ENCODE results near the gene CUEDC1.

The CUEDC1 gene

DNA sequence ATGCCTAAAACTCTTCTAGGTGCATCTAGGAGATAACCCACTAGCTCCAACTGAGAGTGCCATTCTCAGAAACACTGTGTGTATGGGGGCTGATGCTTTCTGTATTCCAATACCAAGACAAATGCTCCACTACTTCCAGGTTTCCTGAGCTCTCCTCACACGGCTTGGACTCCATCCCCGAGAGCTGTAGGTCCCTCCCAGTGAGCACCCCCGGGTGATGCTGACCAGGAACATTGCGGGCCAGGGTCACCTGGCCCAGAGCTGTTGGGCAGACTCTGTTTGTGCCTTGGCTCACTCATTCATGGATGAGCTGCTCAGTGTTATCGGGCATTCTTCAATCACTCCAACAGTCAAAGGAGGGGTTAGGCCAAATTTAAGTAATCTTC is 7.0 kb downstream of the CUEDC1 start:
- peak overlapping the region; percentile 32; the same call in 1 of the 2 replicates for H3K27ac ChIP-seq
- peaks cover 4% of the 10 kb centered on the region for H3K27me3 ChIP-seq
- no peaks in the 10 kb centered on the region for H3K36me3 ChIP-seq
- peak overlapping the region; percentile 88 for H3K4me2 ChIP-seq
- peaks cover 87% of the 10 kb centered on the region for H3K4me1 ChIP-seq
- H3K9ac ChIP-seq = peak overlapping the region; percentile 21; the same call in 1 of the 2 replicates
- H4K20me1 ChIP-seq = no peaks in the 10 kb centered on the region
- no peaks in the 10 kb centered on the region for H3K9me3 ChIP-seq
- no peak for TF ChIP-seq Cebpa-rat (IDR thresholded peaks at IDR 0.05)
- no peak overlapping the region for H3K4me3 ChIP-seq

DNA sequence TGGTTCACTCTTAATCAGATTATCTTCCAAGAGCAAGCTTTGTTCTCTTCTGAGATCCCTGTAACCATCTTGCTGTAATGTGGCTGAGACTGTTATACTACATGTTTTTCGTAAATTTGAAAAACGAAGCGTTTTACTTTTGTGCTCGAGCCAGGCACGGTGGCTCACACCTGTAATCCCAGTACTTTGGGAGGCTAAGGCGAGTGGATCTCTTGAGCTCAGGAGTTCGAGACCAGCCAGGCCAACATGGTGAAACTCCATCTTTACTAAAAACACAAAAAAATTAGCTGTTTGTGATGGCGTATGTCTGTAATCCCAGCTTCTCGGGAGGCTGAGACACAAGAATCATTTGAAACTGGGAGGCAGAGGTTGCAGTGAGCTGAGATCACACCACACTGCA is 7.8 kb downstream of the CUEDC1 start:
- TF ChIP-seq Cebpa-rat (IDR thresholded peaks at IDR 0.05) = no peak
- Histone ChIP-seq H3K9me3 (no peaks in the 10 kb centered on the region), H4K20me1 (no peaks in the 10 kb centered on the region), H3K27ac (0 out of 2 replicates have a peak overlapping the region, but pooled peaks have one; percentile 36), H3K36me3 (no peaks in the 10 kb centered on the region), H3K4me1 (peaks cover 95% of the 10 kb centered on the region), H3K4me3 (peak overlapping the region; percentile 55; the same call in 1 of the 2 replicates), H3K9ac (peak overlapping the region; percentile 36; the same call in 1 of the 2 replicates), H3K4me2 (peak overlapping the region; percentile 88), H3K27me3 (no peaks in the 10 kb centered on the region)

DNA sequence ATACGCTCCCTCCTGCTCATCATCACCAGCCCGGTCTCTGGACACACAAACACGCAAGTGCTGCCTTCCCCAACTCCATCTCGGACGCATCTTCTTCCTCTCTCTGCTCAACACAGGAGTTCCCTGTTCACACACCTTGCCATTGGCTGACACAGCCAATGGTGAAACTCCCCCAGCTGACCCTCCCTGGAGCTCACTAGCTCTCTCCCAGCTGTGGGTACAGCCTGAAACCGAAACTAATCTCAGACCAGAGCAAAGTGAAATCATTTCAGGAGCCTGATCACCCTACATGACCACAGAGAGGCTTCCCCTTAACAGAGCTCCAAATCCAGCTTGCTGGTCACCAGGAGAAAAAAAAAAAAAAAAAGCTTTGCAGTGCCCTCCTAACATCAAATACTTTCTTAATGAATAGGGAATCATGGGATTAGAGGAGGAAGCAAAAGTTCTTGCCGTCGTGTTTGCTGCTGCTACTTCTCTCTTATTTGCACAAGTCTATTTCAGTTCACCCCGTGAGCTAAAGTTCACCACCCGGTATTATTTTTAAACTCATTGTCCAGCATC is 8.3 kb downstream of the CUEDC1 start:
- no peak for TF ChIP-seq Cebpa-rat (IDR thresholded peaks at IDR 0.05)
- Histone ChIP-seq H3K4me1 (peaks cover 98% of the 10 kb centered on the region), H3K27me3 (no peaks in the 10 kb centered on the region), H3K27ac (peak overlapping the region; percentile 36; the same call in 1 of the 2 replicates), H3K4me2 (peak overlapping the region; percentile 88), H3K36me3 (no peaks in the 10 kb centered on the region), H4K20me1 (no peaks in the 10 kb centered on the region), H3K4me3 (peak overlapping the region; percentile 55), H3K9ac (peak overlapping the region; percentile 36; the same call in 1 of the 2 replicates), H3K9me3 (no peaks in the 10 kb centered on the region)

DNA sequence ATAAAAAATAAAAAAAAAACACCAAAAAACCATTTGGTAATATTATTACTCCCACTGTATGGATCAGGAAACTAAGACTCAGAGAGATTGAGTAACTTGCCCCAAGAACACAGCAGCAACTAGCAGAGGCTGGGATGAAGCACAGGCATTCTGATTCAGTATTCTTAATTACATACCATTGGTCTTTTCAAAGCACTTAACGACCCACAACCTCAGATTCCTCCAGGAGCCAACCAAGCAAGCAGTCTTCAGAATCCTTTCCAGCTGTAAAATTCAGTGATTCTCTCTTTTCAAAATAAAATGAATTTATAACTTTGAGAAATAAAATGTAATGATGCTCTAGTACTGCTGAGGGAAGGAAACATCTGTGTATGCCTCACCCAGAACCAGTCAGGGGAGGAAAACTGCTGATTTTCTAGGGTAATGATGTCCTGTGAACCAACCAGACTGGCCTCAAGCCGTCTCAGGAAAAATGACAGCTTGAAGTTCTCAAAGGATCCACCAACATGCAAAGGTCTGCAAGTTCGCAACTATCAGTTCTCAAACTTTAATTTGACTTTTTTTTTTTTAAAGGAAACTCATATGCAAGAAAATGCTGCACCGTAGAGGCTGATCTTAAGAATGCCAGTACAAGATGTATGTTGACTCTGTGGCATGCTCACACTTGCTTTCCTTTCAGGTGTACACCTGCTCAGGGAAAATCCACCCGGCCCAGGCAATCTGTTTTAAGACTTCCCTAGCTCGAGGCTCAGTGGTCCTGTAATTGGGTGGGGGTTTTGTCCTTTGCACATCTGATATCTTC is 9.0 kb downstream of the CUEDC1 start:
- H3K27ac ChIP-seq = peak overlapping the region; percentile 36; the same call in 1 of the 2 replicates
- H3K36me3 ChIP-seq = no peaks in the 10 kb centered on the region
- H4K20me1 ChIP-seq = no peaks in the 10 kb centered on the region
- no peaks in the 10 kb centered on the region for H3K27me3 ChIP-seq
- H3K9ac ChIP-seq = peak overlapping the region; percentile 36; the same call in 1 of the 2 replicates
- peak overlapping the region; percentile 55 for H3K4me3 ChIP-seq
- H3K4me1 ChIP-seq = peaks cover 98% of the 10 kb centered on the region
- no peak for TF ChIP-seq Cebpa-rat (IDR thresholded peaks at IDR 0.05)
- H3K9me3 ChIP-seq = no peaks in the 10 kb centered on the region
- peak overlapping the region; percentile 88 for H3K4me2 ChIP-seq

DNA sequence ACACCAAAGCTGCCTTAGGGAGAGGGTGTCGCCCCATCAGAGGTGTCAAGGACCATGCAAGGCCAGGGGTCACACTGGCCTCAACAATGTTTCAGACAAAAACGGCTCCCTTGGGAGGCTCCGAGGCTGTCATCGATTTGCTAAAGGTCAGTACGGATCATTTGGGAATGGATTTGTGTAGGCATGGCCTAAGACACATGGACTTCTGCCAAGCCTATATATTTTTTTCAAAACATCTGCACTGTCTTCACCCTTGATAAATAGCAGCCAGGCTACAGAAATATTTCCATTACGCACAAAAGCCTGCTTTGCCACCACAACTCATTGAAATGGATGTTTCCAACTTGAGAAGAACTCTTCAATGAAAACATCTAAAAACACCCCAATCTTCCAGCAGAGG is 10.3 kb downstream of the CUEDC1 start:
- Histone ChIP-seq H3K36me3 (no peaks in the 10 kb centered on the region), H3K27ac (no peak overlapping the region), H3K9ac (no peak overlapping the region), H4K20me1 (no peaks in the 10 kb centered on the region), H3K4me1 (peaks cover 98% of the 10 kb centered on the region), H3K4me3 (no peak overlapping the region), H3K27me3 (no peaks in the 10 kb centered on the region), H3K4me2 (peak overlapping the region; percentile 88; the same call in 1 of the 2 replicates), H3K9me3 (no peaks in the 10 kb centered on the region)
- no peak for TF ChIP-seq Cebpa-rat (IDR thresholded peaks at IDR 0.05)

DNA sequence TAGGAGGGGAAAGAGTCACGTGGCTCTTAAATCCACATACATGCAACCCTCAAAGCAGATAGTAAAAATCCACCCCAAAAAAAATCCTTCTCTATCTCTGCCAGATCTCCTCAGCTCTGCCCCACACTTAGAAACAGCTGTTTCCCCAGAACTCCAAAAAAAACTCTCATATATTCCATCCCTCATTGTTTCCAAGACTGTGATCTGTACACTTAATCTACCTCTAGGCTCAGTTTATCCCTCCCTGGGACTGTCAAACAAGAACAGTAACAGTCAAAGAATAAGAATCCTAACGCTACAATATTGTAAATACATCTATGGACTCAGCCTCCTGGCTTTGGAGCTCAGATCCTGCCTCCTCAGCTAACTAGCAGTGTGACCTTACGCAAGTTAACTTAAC is 11.6 kb downstream of the CUEDC1 start:
- Histone ChIP-seq H3K4me2 (peak overlapping the region; percentile 95), H3K36me3 (no peaks in the 10 kb centered on the region), H3K4me1 (peaks cover 96% of the 10 kb centered on the region), H3K27me3 (no peaks in the 10 kb centered on the region), H4K20me1 (no peaks in the 10 kb centered on the region), H3K9ac (no peak overlapping the region), H3K9me3 (no peaks in the 10 kb centered on the region), H3K4me3 (no peak overlapping the region), H3K27ac (no peak overlapping the region)
- TF ChIP-seq Cebpa-rat (IDR thresholded peaks at IDR 0.05) = no peak

DNA sequence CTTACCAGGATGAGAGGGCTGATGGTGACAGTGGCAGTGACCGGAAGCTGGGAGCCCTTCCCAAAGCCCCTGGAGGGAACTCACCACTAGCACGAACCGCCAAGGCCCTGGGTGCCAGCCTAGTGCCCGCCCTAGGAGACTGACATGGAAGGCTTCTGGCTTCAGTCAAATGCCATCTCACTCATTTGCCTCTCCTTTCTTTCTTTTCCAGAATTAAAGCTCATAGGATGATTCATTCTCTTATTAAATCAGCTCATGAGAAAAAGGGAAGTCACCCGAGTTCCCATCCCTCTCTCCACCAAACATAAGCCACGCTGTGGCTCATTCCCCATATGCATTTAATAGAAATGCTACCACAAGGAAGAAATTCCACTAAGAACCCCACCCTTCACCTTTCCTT is 12.1 kb downstream of the CUEDC1 start:
- no peaks in the 10 kb centered on the region for H4K20me1 ChIP-seq
- no peak for TF ChIP-seq Cebpa-rat (IDR thresholded peaks at IDR 0.05)
- H3K27ac ChIP-seq = peak overlapping the region; percentile 32; the same call in 1 of the 2 replicates
- no peaks in the 10 kb centered on the region for H3K36me3 ChIP-seq
- H3K9me3 ChIP-seq = no peaks in the 10 kb centered on the region
- peaks cover 96% of the 10 kb centered on the region for H3K4me1 ChIP-seq
- H3K4me2 ChIP-seq = peak overlapping the region; percentile 95
- H3K4me3 ChIP-seq = no peak overlapping the region
- no peaks in the 10 kb centered on the region for H3K27me3 ChIP-seq
- no peak overlapping the region for H3K9ac ChIP-seq

DNA sequence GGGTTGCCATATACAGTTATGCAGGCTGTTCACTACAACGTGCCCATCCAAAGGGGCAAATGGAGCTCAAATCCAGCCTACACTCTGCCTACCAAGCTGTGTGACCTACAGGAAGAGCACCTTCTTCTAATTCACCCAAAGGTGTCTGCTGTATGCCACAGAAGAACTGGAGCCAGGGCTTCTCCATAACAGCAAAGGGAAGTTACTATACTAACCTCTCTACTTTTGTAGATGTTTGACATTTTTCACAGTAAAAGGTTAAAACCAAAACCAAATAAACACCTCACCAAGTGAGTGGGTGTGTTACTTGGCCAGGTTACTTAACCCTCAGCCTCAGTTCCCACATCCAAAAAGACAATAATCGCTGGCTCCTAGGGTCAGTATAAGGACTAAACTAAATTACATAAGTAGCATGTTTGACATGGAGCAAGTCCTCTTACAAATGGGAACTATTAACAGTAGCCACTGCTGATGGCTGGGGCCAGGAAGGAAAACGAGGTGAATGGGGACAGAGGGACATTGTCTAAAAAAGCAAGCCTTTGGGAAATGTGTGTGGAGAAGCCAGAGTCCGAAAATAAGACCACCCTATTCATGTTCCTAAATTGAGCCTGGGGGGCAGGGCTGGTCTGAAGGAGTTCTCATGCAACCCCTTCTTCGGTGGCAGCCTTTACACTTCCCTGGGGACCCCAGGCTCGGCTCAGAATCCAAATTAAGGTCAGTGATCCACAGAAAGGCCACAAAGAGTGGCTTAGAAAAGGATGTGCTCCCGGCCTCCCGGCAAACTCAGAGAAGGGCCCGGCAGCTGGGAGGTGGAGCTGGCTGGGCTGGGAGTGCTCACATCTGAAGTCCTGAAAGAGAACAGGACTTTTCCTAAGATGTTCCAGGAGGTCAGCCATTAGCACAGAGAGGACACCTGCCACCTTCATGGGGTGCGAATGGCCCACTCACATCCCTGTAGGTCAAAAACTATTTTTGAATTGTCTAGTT is 13.5 kb downstream of the CUEDC1 start:
- H3K27me3 ChIP-seq = no peaks in the 10 kb centered on the region
- H3K4me1 ChIP-seq = peaks cover 95% of the 10 kb centered on the region
- H3K9me3 ChIP-seq = no peaks in the 10 kb centered on the region

DNA sequence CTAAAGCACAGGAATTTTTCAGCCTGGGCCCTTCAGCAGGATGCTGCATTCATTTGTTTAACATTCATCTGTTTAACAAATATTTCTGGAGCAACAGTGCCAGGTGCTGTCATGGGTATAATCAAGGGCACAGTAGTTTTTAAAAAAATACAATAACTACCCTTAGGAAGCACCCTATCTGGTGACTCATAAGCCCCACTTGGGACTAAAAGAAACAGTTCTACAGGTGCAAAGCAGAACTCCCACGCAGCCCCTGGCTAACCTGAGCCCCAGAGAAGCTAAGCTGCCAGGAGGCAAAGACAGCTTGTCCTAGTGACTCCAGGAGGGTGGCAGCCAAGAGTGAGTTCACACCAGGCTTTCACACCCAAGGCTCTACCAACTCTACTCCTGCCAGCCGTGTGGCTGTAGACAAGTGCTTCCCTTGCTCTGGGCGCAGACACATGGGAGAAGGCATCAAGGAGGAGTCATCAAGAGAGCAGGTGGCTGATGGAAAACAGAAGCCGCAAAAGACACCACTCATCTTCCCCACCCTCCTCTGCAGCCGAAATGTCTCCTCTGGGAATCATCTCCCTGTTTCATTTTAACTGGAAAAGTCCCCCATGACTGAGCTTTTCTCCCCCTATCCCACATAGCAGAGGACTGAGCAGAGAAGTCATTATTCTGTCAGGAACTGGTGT is 14.4 kb downstream of the CUEDC1 start:
- Histone ChIP-seq H3K27ac (peak overlapping the region; percentile 86), H3K4me3 (peak overlapping the region; percentile 41; the same call in 1 of the 2 replicates), H3K9me3 (no peaks in the 10 kb centered on the region), H3K9ac (peak overlapping the region; percentile 59; the same call in 1 of the 2 replicates), H3K4me2 (peak overlapping the region; percentile 95), H3K36me3 (no peaks in the 10 kb centered on the region), H3K27me3 (no peaks in the 10 kb centered on the region), H3K4me1 (peaks cover 94% of the 10 kb centered on the region), H4K20me1 (no peaks in the 10 kb centered on the region)
- TF ChIP-seq Cebpa-rat (IDR thresholded peaks at IDR 0.05) = no peak

More for the DNA sequence above, 13.5 kb downstream of the CUEDC1 start:
- Histone ChIP-seq H3K9ac (peak overlapping the region; percentile 59; the same call in 1 of the 2 replicates), H3K27ac (peak overlapping the region; percentile 86), H3K36me3 (no peaks in the 10 kb centered on the region), H4K20me1 (no peaks in the 10 kb centered on the region), H3K4me2 (peak overlapping the region; percentile 95), H3K4me3 (0 out of 2 replicates have a peak overlapping the region, but pooled peaks have one; percentile 12)
- TF ChIP-seq Cebpa-rat (IDR thresholded peaks at IDR 0.05) = no peak

All from BLaER1 (cell line).